Common myeloid progenitor, CD34-positive (primary cell): Measurements from ENCODE around the gene MVB12B.

Experiments used
- CTCF ChIA-PET: fragments of 350-600 bp; sonication (Branson Sonifier 250); formaldehyde crosslinking; loops from one replicate; lab custom pipeline; 2021; ENCODE audit warnings: antibody characterized with exemption; lab: Charles Lee
- POLR2A ChIA-PET: fragments of 350-600 bp; sonication (Branson Sonifier 250); formaldehyde crosslinking; loops from one replicate; lab custom pipeline; 2021; ENCODE audit warnings: antibody characterized with exemption; lab: Charles Lee
- DNase-seq, 3 donors: peaks; one replicate each; pipeline versions ENCODE4 v3.0.0 to v3.0.0-alpha.2; 2013
- H3K27ac ChIP-seq, 2 experiments: 1 replicate in 1 of 2; 2 replicates in 1 of 2; pipeline ENCODE4 v1.7.0; 2013; ENCODE audit warnings: inconsistent platforms in 2 of 2, low read length in 2 of 2, mild to moderate bottlenecking in 2 of 2, low read depth in 1 of 2, moderate library complexity in 1 of 2; ENCODE audit not compliant: severe bottlenecking in 2 of 2, insufficient read depth in 1 of 2, poor library complexity in 1 of 2
- H3K27me3 ChIP-seq, 5 experiments: replicated peaks in 2 of 5; 1 replicate in 3 of 5; 2 replicates in 2 of 5; pipeline versions ENCODE4 v1.6.1 to v1.7.0; 2013; ENCODE audit warnings: low read length in 4 of 5, mild to moderate bottlenecking in 2 of 5, moderate library complexity in 2 of 5, inconsistent platforms in 1 of 5; ENCODE audit not compliant: insufficient read depth in 5 of 5, control insufficient read depth in 4 of 5
- H3K36me3 ChIP-seq, 4 experiments: 1 replicate in 2 of 4; 2 replicates in 2 of 4; pipeline versions ENCODE4 v1.6.1 to v1.7.0; 2013; ENCODE audit warnings: low read length in 3 of 4, control low read depth in 1 of 4, mild to moderate bottlenecking in 1 of 4; ENCODE audit not compliant: control insufficient read depth in 4 of 4, insufficient read depth in 4 of 4
- H3K4me1 ChIP-seq, 4 experiments: 1 replicate in 3 of 4; 2 replicates in 1 of 4; pipeline versions ENCODE4 v1.6.1 to v1.7.1; 2013; ENCODE audit warnings: low read length in 3 of 4, mild to moderate bottlenecking in 3 of 4, control low read depth in 1 of 4, inconsistent platforms in 1 of 4, moderate library complexity in 1 of 4; ENCODE audit not compliant: control insufficient read depth in 4 of 4, insufficient read depth in 4 of 4; ENCODE audit errors: control extremely low read depth in 1 of 4
- H3K4me3 ChIP-seq, 7 experiments: 1 replicate in 4 of 7; 2 replicates in 3 of 7; pipeline versions ENCODE4 v1.5.1 to v1.7.0; 2013; ENCODE audit warnings: mild to moderate bottlenecking in 7 of 7, low read length in 6 of 7, moderate library complexity in 6 of 7, inconsistent platforms in 2 of 7, low read depth in 2 of 7, control low read depth in 1 of 7; ENCODE audit not compliant: insufficient read depth in 4 of 7, control insufficient read depth in 1 of 7; ENCODE audit errors: extremely low read depth in 1 of 7
- H3K9me3 ChIP-seq, 5 experiments: 1 replicate in 4 of 5; 2 replicates in 1 of 5; pipeline versions ENCODE4 v1.6.1 to v1.7.1; 2013; ENCODE audit warnings: low read length in 4 of 5, mild to moderate bottlenecking in 2 of 5, inconsistent platforms in 1 of 5, low read depth in 1 of 5, moderate library complexity in 1 of 5; ENCODE audit not compliant: control insufficient read depth in 4 of 5, insufficient read depth in 2 of 5; ENCODE audit errors: control extremely low read depth in 1 of 5
- WGBS: methylation state at CpG from one replicate; pipeline ENCODE4 v1.1.5; 2013; ENCODE audit not compliant: insufficient coverage; 5-methylcytosine and 5-hydroxymethylcytosine counted together

Gene MVB12B

DNA sequence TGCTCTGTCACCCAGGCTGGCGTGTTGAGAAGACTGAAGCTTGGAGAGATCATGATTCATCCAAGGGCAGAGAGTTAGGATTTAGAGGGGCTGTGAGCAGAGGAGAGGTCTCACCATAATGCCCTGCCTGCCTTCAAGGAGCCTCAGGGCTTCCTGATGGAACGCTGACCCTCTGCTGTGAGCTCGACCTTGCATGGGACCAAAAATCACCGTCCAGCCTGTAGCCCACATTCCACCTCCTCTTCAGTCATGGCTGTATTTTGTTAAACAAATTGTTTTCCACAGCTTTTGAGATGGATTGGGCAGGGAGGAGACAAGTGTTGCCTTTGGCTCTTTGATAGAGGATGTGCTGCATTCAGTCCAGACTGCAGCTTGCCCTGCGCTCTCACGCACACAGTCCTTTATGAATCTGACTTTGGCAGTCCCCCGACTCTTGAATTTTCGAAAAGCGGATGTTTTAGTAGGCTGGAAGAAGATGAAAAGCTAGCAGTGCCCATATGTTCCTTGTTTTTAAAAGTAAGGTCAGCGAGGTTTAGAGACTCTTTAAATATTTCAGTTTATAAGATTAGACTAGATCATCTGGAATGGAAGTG lies 79.5 kb downstream of the MVB12B start:
- POLR2A ChIA-PET = no interaction called here
- DNase-seq = no peak
- H3K27me3 ChIP-seq = no peaks in the 10 kb centered on the region
- no peaks in the 10 kb centered on the region for H3K9me3 ChIP-seq
- H3K4me1 ChIP-seq = peaks cover 4 to 18% (median 8%) of the 10 kb centered on the region in 4 experiments
- CTCF ChIA-PET = interaction anchor here (0.8 kb wide), 1 partner anchor 85 kb away, joined by 4 read pairs; no protein-coding TSS in a partner anchor
- peaks cover 0 to 4% (median 3%) of the 10 kb centered on the region in 4 experiments for H3K36me3 ChIP-seq
- 93% methylated on average over 8 of the region's 10 CpGs for WGBS
- no peak overlapping the region for H3K4me3 ChIP-seq
- no peak overlapping the region for H3K27ac ChIP-seq

DNA sequence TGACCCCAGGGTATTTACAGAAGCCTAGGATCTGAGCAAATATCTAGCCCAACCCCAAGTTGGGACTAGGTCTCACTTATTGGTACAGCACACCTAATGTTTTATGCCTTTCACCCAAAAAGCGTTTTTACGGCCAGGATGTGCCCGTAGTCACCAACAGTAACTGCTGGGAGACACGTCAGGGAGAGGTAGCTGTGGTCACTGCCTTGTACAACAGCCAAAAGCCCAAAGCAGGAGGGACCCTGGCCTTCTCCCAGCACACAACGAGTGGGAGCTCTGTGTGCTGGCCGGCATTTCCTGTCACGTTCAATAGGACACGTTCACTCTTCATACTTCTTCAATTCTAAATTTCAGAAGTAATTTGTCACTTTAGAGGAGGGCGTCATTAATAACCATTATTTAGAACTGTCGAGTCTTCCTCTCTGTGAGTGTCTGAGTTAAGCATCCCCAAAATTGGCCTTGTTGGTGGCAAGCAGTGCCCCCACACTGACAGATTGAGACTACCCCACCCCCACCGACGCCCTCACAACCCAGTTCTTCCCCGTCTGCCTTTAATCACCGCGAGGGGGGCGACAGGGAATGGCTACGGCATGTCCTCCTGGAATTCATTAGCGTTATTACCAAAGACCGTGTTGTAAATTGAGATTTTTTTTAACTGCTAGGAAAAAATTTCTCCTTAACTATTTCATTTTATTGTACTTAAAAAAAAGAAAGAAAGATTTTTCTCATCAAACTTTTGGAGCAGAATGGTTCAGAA lies 80.7 kb downstream of the MVB12B start:
- 94% methylated on average over 8 of the region's 19 CpGs for WGBS
- no peak overlapping the region for H3K4me3 ChIP-seq
- DNase-seq = no peak
- H3K27ac ChIP-seq = no peak overlapping the region
- ChIA-PET POLR2A (no interaction called here), CTCF (no interaction called here)
- peaks cover 4 to 17% (median 10%) of the 10 kb centered on the region in 4 experiments for H3K4me1 ChIP-seq
- no peaks in the 10 kb centered on the region for H3K9me3 ChIP-seq
- peaks cover 0 to 4% (median 3%) of the 10 kb centered on the region in 4 experiments for H3K36me3 ChIP-seq
- H3K27me3 ChIP-seq = no peaks in the 10 kb centered on the region

DNA sequence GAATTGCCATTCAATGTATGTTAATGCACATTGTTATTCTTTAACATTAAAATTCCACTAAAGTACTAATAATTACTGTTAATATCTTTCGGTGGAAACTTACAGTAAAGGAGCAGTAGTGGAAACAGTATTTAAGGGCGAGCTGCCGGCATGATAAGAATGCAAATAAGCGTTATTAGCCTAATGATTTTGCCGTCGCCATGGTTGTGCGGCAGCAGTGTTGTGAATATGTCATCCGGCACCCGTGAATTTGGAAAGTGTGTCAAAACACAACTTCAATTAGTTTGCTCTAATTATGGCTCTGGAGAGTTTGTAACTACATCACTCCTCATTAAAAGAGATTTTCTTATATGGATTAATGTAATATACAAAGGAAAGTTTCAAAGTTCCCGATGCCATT lies 81.4 kb downstream of the MVB12B start:
- DNase-seq = no peak
- H3K4me3 ChIP-seq = no peak overlapping the region

DNA sequence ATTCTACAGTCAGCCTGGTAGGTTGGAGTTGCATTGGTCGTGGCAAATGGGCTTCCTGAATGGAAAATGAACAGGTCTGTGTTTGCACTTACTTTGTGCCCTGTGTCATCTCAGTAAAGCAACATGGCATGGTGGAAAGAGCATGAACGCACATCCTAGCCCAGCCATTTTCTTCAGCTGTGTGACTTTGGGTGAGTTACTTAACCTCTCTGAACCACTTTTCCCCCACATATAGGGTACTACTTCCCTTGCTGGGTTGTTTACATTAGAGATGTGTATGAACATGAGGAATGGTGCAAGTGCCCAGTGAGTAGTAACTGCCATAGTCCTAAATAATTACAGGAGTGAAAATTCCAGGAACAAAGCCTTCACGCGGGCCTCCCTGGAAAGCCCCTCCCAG lies 83.6 kb downstream of the MVB12B start:
- CTCF ChIA-PET = interaction anchor here (0.7 to 2.1 kb wide), 2 partner anchors 11 to 16 kb away, joined by 3 to 8 read pairs; no protein-coding TSS in a partner anchor
- POLR2A ChIA-PET = no interaction called here
- WGBS = 100% methylated on average over 3 of the region's 4 CpGs

More for the DNA sequence above, 81.4 kb downstream of the MVB12B start:
- ChIA-PET POLR2A (no interaction called here), CTCF (no interaction called here)
- WGBS = 100% methylated on average over 6 of the region's 10 CpGs
- Histone ChIP-seq H3K36me3 (peaks cover 0 to 4% (median 3%) of the 10 kb centered on the region in 4 experiments), H3K4me1 (peaks cover 5 to 15% (median 8%) of the 10 kb centered on the region in 4 experiments), H3K9me3 (no peaks in the 10 kb centered on the region), H3K27ac (no peak overlapping the region), H3K27me3 (no peaks in the 10 kb centered on the region)

DNA sequence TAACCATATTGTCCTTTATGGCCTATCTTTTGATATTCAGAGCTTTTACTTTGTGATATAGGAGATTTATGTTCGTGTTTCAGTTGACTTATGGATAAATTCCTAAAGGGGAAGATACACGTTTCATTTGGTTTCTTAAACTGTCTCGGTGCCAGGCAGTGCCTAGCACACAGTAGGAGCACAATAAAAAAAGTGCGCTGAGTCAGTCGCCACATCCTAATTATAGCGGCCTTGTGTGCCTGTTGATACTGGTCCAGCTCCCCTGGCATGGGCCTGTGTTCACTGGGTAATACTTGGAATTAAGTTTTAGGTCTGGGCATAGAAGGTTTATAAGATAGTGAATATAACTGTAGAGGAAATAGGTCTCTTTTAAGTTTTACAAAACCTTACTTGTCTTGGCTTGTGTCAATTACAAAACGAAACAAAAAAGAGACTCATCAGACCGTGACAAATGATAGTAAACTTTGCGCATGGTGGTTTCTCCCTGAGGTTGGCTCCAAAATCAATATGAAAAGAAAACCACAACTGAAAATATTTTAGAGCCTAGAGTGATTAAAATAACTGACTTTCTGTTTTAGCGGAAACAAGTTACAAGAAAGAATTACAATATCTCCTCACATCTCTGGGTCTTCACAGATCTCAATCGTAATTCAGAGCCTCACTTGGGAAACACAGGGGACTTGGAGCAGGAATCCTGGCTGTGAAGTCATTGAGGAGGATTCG lies 84.8 kb downstream of the MVB12B start:
- Histone ChIP-seq H3K4me1 (peaks cover 8 to 14% (median 10%) of the 10 kb centered on the region in 4 experiments), H3K4me3 (peak overlapping the region in 1 of 7 experiments; percentile 1), H3K27me3 (no peaks in the 10 kb centered on the region), H3K9me3 (no peaks in the 10 kb centered on the region), H3K27ac (no peak overlapping the region), H3K36me3 (peaks cover 0 to 4% (median 3%) of the 10 kb centered on the region in 4 experiments)
- ChIA-PET CTCF (no interaction called here), POLR2A (no interaction called here)
- 94% methylated on average over 11 of the region's 12 CpGs for WGBS
- DNase-seq = peak in 2 of 3 donors; percentile 58 to 64

More for the DNA sequence above, 83.6 kb downstream of the MVB12B start:
- no peak overlapping the region for H3K27ac ChIP-seq
- no peak for DNase-seq
- peaks cover 0 to 4% (median 3%) of the 10 kb centered on the region in 4 experiments for H3K36me3 ChIP-seq
- H3K4me1 ChIP-seq = peaks cover 8 to 14% (median 10%) of the 10 kb centered on the region in 4 experiments
- H3K9me3 ChIP-seq = no peaks in the 10 kb centered on the region
- no peaks in the 10 kb centered on the region for H3K27me3 ChIP-seq
- no peak overlapping the region for H3K4me3 ChIP-seq

DNA sequence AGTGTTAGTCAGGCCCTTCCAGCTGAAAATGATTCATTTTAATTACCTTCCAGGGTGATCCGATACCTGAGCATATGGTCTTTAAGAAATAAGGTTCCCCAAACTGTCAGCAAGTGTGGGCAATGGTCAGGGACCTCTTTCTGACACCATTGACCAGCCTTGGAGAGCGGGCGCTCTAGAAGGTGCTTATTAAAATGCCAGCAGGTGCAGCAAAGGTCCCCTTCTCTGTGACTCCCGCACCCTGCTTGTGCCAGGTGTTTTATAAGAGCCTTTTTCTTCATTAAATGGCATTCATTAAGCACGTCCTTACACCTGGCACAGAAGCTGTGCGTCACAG lies 85.3 kb downstream of the MVB12B start:
- ChIA-PET POLR2A (no interaction called here), CTCF (no interaction called here)
- Histone ChIP-seq H3K4me1 (peaks cover 8 to 14% (median 10%) of the 10 kb centered on the region in 4 experiments), H3K27me3 (no peaks in the 10 kb centered on the region), H3K36me3 (peaks cover 0 to 4% (median 3%) of the 10 kb centered on the region in 4 experiments), H3K4me3 (peak overlapping the region in 1 of 7 experiments; percentile 1), H3K9me3 (no peaks in the 10 kb centered on the region), H3K27ac (no peak overlapping the region)
- WGBS = 90% methylated on average over 6 of the region's 6 CpGs
- DNase-seq = no peak
